Retinal pigment epithelial cell (primary cell): ENCODE data around the gene PGM5.
"Not testable (repeated sequence)": the region's sequence is repeated elsewhere in the genome, so short reads cannot be mapped to it uniquely, and the experiment has no call there.

Source experiments
- DNase-seq: peaks from one replicate; pipeline ENCODE4 v3.0.0-alpha.2; 2010; ENCODE audit warnings: low read depth
- H3K4me3 ChIP-seq: 2 replicates; pipeline ENCODE4 v1.5.1; 2011; ENCODE audit warnings: mild to moderate bottlenecking, low read length, control low read depth, moderate library complexity

The PGM5 gene

GRCh38 chr9:68356380-68357118 is at the start of gene PGM5:
TSS of gene PGM5 (plus strand) at chr9:68356611. CDS start at chr9:68357128, 517 bp downstream.
- DNase-seq: not testable (repeated sequence)
- peak within 1 kb of the TSS; percentile 64 for H3K4me3 ChIP-seq

GRCh38 chr9:68307127-68307526 is 49.3 kb upstream of the PGM5 start:
- H3K4me3 ChIP-seq, DNase-seq: not testable (repeated sequence)

- H3K4me3 ChIP-seq, DNase-seq: not testable (repeated sequence)
Measured at GRCh38 chr9:68307654-68308053, 48.8 kb upstream of the PGM5 start.

- H3K4me3 ChIP-seq: not testable (repeated sequence)
Measured at GRCh38 chr9:68311208-68311607, 45.2 kb upstream of the PGM5 start.

GRCh38 chr9:68318209-68318608 is 38.2 kb upstream of the PGM5 start:
- not testable (repeated sequence) for DNase-seq, H3K4me3 ChIP-seq

More at GRCh38 chr9:68311208-68311607, 45.2 kb upstream of the PGM5 start:
- not testable (repeated sequence) for DNase-seq

GRCh38 chr9:68323749-68324148 is 32.7 kb upstream of the PGM5 start:
- not testable (repeated sequence) for DNase-seq, H3K4me3 ChIP-seq

GRCh38 chr9:68324518-68324917 is 31.9 kb upstream of the PGM5 start:
- H3K4me3 ChIP-seq, DNase-seq: not testable (repeated sequence)

- not testable (repeated sequence) for DNase-seq, H3K4me3 ChIP-seq
Measured at GRCh38 chr9:68329106-68329505, 27.3 kb upstream of the PGM5 start.

- H3K4me3 ChIP-seq, DNase-seq: not testable (repeated sequence)
Measured at GRCh38 chr9:68330531-68331173, 25.8 kb upstream of the PGM5 start.

GRCh38 chr9:68332122-68332521 is 24.3 kb upstream of the PGM5 start:
- H3K4me3 ChIP-seq, DNase-seq: not testable (repeated sequence)

GRCh38 chr9:68335935-68336334 is 20.5 kb upstream of the PGM5 start:
- not testable (repeated sequence) for DNase-seq, H3K4me3 ChIP-seq

GRCh38 chr9:68336639-68337339 is 19.6 kb upstream of the PGM5 start:
- DNase-seq, H3K4me3 ChIP-seq: not testable (repeated sequence)

GRCh38 chr9:68338000-68338399 is 18.4 kb upstream of the PGM5 start:
- not testable (repeated sequence) for H3K4me3 ChIP-seq, DNase-seq

GRCh38 chr9:68342265-68343025 is 14.0 kb upstream of the PGM5 start:
- H3K4me3 ChIP-seq, DNase-seq: not testable (repeated sequence)

- not testable (repeated sequence) for H3K4me3 ChIP-seq, DNase-seq
Measured at GRCh38 chr9:68343242-68343641, 13.2 kb upstream of the PGM5 start.

- DNase-seq, H3K4me3 ChIP-seq: not testable (repeated sequence)
Measured at GRCh38 chr9:68343992-68344391, 12.4 kb upstream of the PGM5 start.

GRCh38 chr9:68351689-68352088 is 4.7 kb upstream of the PGM5 start:
- not testable (repeated sequence) for H3K4me3 ChIP-seq
- DNase-seq: peak; percentile 14

GRCh38 chr9:68355993-68356379 is 425 bp upstream of the PGM5 start:
- H3K4me3 ChIP-seq: peak overlapping the region; percentile 64
- not testable (repeated sequence) for DNase-seq

- not testable (repeated sequence) for DNase-seq
- H3K4me3 ChIP-seq: peak overlapping the region; percentile 64
Measured at GRCh38 chr9:68357119-68357714, 806 bp downstream of the PGM5 start.
